Pancreas (tissue), 10 donors: ENCODE data around the gene ADAMTS2. TPM values are rescaled to one million over a fixed set of nuclear protein-coding genes. Genes with fewer than 3 reads are reported as not detected.
A peak's percentile ranks its signal among the peaks of the same experiment; 100 is the strongest.

Source experiments
- ATAC-seq, 4 donors: fragments of 200-7000 bp; cut with Tn5 transposase; one replicate each; pipeline versions ENCODE4 v1.8.0 to v1.9.1; 2020; ENCODE audit warnings: mild to moderate bottlenecking in 4 of 4, moderate library complexity in 4 of 4
- DNase-seq, 6 donors: peaks; one replicate each; pipeline ENCODE4 v3.0.0-alpha.2; 2020
- FAIRE-seq: peaks from 2 replicates; lab custom pipeline; 2012; peaks lifted over from hg19 to GRCh38; lab: Jason Lieb, UNC
- H3K27ac ChIP-seq, 4 donors: fragments of 200-600 bp; sonication (generic); 1 replicate in 3 of 4; 2 replicates in 1 of 4; pipeline versions ENCODE4 v1.5.0 to v1.8.0; 2020
- H3K27me3 ChIP-seq, 4 donors: fragments of 200-600 bp; one replicate each; pipeline ENCODE4 v1.8.0; 2021
- H3K36me3 ChIP-seq, 3 donors: fragments of 200-600 bp; sonication (generic) in 1 of 3; one replicate each; pipeline versions ENCODE4 v1.5.0 to v1.8.0; 2020 to 2021
- H3K4me1 ChIP-seq, 3 donors: fragments of 200-600 bp; one replicate each; pipeline ENCODE4 v1.8.0; 2021
- H3K4me3 ChIP-seq, 4 donors: fragments of 200-600 bp; sonication (generic) in 2 of 4; one replicate each; pipeline versions ENCODE4 v1.5.0 to v1.8.0; 2020 to 2021
- H3K9me3 ChIP-seq, 4 donors: fragments of 200-600 bp; one replicate each; pipeline ENCODE4 v1.8.0; 2021
- CTCF ChIP-seq, 4 donors: fragments of 200-600 bp; sonication (generic) in 3 of 4; IDR thresholded peaks; one replicate each; pipeline versions ENCODE4 v1.5.0 to v1.8.0; 2021; ENCODE audit warnings: antibody characterized with exemption in 4 of 4
- WGBS, 2 donors: extraction: QIAGEN DNeasy Blood & Tissue Kit; methylation state at CpG; one replicate each; pipeline ENCODE4 v1.1.7; 2013; 5-methylcytosine and 5-hydroxymethylcytosine counted together
- intact Hi-C, 3 donors: fragments of 100-400 bp; cut with DNase I; formaldehyde crosslinking; loops; one replicate each; pipeline versions ENCODE4 v1.11.1 to v1.14.2; 2022
- polyA plus RNA-seq, 2 donors: library from polyadenylated mRNA; stranded (reverse); fragments of 200-250 nt; gene quantifications; one replicate each; pipeline ENCODE4 v1.2.3, GENCODE V29; 2013
- total RNA-seq, 6 donors: library from RNA; stranded (reverse); fragmentation: NEBNext Ultra II Directional in 4 of 6; extraction: Animal tissue kit (Norgen Biotek cat#: 25700) in 4 of 6; gene quantifications; one replicate each; pipeline versions ENCODE4 v1.2.1 to v1.2.4, GENCODE V29; 2021 to 2023
- donor health status: healthy with polysubstance abuse.
- donor health status: DM: no; HTN: no; CAD: no; lungs with moderate emphysema.
- donor health status: DM: no; HTN: no; CAD: no.
- donor health status: control.
- donor health status: control.
- donor health status: Bipolar disorder and iron deficiency.
- donor health status: DM: yes; HTN: yes; CAD: no.
- donor health status: DM: no; HTN: no; CAD: no.
- donor health status: DM: no; HTN: no; CAD: no.
- donor health status: DM: yes; HTN: yes; CAD: no.

ADAMTS2 gene
- total and polyA plus RNA-seq, 8 donors = 1.3 to 18.5 (median 5.8) TPM

DNA sequence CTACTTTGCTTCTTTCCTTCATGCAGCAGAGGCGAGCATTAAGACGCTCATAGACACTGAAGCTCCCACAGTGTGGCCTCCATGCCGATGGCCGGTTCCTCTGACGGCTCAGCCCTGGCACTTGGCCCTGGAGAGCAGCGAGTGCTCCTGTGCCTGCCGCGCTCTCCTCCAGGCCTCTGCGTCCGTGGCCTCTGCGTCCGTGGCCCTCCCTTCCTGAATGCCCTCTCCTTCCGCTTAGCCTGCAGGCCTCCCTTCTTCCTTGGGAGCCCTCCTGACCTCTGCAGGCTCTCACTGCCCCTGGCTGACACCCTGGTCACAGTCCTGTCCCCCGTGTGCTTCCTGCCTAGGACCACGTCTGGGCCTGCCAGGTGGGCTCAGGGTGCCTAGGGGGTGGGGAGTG, 192.3 kb downstream of the ADAMTS2 start:
- TF ChIP-seq CTCF (IDR thresholded peaks at IDR 0.05) = no peak
- no peaks in the 10 kb centered on the region for H3K9me3 ChIP-seq
- H3K36me3 ChIP-seq = no peaks in the 10 kb centered on the region
- intact Hi-C loops = no loop called here
- WGBS, 2 donors = 78 to 84% methylated on average over 15 of the region's 15 CpGs
- peak in 1 of 6 donors; percentile 40 for DNase-seq
- no peaks in the 10 kb centered on the region for H3K4me1 ChIP-seq
- FAIRE-seq = no peak
- H3K27me3 ChIP-seq = no peaks in the 10 kb centered on the region
- ATAC-seq = no peak
- H3K4me3 ChIP-seq = no peak overlapping the region
- H3K27ac ChIP-seq = no peak overlapping the region

- no peak for FAIRE-seq
- intact Hi-C loops = no loop called here
- no peak for TF ChIP-seq CTCF (IDR thresholded peaks at IDR 0.05)
- H3K9me3 ChIP-seq = no peaks in the 10 kb centered on the region
- H3K4me3 ChIP-seq = no peak overlapping the region
- ATAC-seq = no peak
- no peak overlapping the region for H3K27ac ChIP-seq
- H3K36me3 ChIP-seq = no peaks in the 10 kb centered on the region
- no peaks in the 10 kb centered on the region for H3K4me1 ChIP-seq
- WGBS, 2 donors = 65 to 75% methylated on average over 16 to 18 of the region's 18 CpGs
- H3K27me3 ChIP-seq = no peaks in the 10 kb centered on the region
- no peak for DNase-seq
These were observed 192.9 kb downstream of the ADAMTS2 start for GRCh38 chr5:179152144-179152895.

DNA sequence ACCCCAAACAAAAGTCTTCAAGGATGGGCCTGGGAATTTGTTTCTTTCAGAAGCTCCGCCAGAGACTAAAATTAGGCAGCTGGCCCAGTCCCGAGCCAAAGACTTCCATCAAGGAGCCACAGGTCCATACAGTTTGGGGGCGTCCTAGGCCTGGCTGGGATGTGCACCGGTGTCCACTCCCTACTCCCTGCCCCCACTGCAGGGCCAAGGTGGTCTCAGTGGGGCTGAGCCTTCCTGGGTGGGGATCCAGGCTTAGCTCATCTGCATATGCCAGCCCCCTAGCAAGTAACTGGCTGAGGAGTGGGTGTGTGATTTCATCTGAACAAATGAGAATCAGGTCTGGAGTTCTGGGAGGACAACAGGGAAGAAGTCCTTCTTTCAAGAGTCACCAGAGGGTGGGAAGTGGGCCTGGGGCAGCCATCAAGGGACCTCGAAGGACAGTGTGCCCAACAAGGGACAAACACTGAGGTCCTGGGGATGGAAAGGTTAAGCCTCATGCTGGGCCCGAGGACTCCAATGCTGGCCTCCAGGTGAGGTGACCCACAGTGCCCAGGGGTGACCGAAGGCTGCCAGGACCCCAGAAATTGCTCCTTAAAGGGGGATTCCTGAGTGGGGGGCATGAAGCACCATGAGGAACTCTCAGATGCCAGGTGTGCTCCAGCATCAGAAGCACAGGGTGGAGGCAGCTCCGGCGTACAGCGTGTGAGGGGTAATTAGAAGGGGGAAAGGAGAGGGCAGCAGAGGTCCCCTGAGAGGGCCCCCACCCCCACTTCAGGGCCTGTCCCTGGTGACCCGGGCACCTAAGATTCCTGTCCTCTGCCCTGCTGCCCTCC, 193.8 kb downstream of the ADAMTS2 start:
- H3K4me1 ChIP-seq = no peaks in the 10 kb centered on the region
- H3K4me3 ChIP-seq = no peak overlapping the region
- H3K27ac ChIP-seq = no peak overlapping the region
- no peaks in the 10 kb centered on the region for H3K36me3 ChIP-seq
- intact Hi-C loops = no loop called here
- DNase-seq (peak in 1 of 6 donors; percentile 31), ATAC-seq (no peak), FAIRE-seq (no peak)
- H3K27me3 ChIP-seq = no peaks in the 10 kb centered on the region
- WGBS, 2 donors = 74 to 85% methylated on average over 11 of the region's 11 CpGs
- no peak for TF ChIP-seq CTCF (IDR thresholded peaks at IDR 0.05)
- H3K9me3 ChIP-seq = no peaks in the 10 kb centered on the region

DNA sequence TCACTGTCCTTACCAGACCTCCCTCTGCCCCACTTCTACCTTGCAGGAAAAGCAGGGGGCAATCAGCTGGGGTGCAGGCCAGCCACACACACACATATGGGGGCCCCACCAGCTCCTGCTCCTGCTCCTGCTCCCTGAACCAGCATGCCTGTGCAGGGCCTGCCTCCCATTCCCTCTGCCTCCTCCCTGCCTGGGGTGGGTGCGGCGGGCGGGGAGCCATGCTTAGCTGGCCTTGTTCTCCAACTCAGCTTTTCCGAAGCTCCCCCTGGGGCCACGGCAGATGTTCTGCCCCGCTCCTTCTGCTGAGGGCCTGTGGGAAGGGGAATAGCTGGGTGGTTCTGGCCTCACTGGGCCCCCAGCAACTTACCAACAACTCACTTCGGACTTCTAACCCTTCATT, 195.2 kb downstream of the ADAMTS2 start:
- DNase-seq = peak in 1 of 6 donors; percentile 38

More for the DNA sequence above, 195.2 kb downstream of the ADAMTS2 start:
- ATAC-seq (no peak), FAIRE-seq (no peak)
- H3K27ac ChIP-seq = no peak overlapping the region
- no peaks in the 10 kb centered on the region for H3K27me3 ChIP-seq
- H3K4me3 ChIP-seq = no peak overlapping the region
- no peak for TF ChIP-seq CTCF (IDR thresholded peaks at IDR 0.05)
- H3K9me3 ChIP-seq = no peaks in the 10 kb centered on the region
- no peaks in the 10 kb centered on the region for H3K4me1 ChIP-seq
- intact Hi-C loops = no loop called here
- 47 to 79% methylated on average over 7 of the region's 7 CpGs for WGBS, 2 donors
- H3K36me3 ChIP-seq = no peaks in the 10 kb centered on the region
